Stimulated activated naive CD8-positive, alpha-beta T cell treated with anti-CD3 and anti-CD28 coated beads, Interleukin-15, Interleukin-2, amounts not matched to agents 100 ng/mL and 50 ng/mL, for 24 hours (primary cell): Measurements from ENCODE around the gene PHETA1.
"Not testable (repeated sequence)": the region's sequence is repeated elsewhere in the genome, so short reads cannot be mapped to it uniquely, and the experiment has no call there.

Source experiments
- H3K27ac Mint-ChIP-seq: one replicate; pipeline ENCODE4 v1.8.0; 2021; ENCODE audit warnings: mild to moderate bottlenecking, mixed read lengths
- H3K27me3 Mint-ChIP-seq: one replicate; pipeline ENCODE4 v1.8.0; 2021; ENCODE audit warnings: mixed read lengths
- H3K36me3 Mint-ChIP-seq: one replicate; pipeline ENCODE4 v1.8.0; 2021; ENCODE audit warnings: low read depth, mixed read lengths
- H3K4me1 Mint-ChIP-seq: one replicate; pipeline ENCODE4 v1.8.0; 2021; ENCODE audit warnings: low read depth, mixed read lengths
- H3K4me3 Mint-ChIP-seq: one replicate; pipeline ENCODE4 v1.8.0; 2021; ENCODE audit warnings: mild to moderate bottlenecking, mixed read lengths
- H3K9me3 Mint-ChIP-seq: one replicate; pipeline ENCODE4 v1.8.0; 2021; ENCODE audit warnings: mixed read lengths

PHETA1 gene

GRCh38 chr12:111353026-111353425 lies 15.9 kb downstream of the PHETA1 start:
- Mint-ChIP-seq H3K27me3 (no peaks in the 10 kb centered on the region), H3K36me3 (no peaks in the 10 kb centered on the region), H3K4me1 (peaks cover 5% of the 10 kb centered on the region), H3K27ac (no peak overlapping the region), H3K4me3 (no peak overlapping the region), H3K9me3 (peaks cover 11% of the 10 kb centered on the region)

- Mint-ChIP-seq H3K27ac (no peak overlapping the region), H3K4me3 (no peak overlapping the region), H3K36me3 (no peaks in the 10 kb centered on the region), H3K27me3 (no peaks in the 10 kb centered on the region), H3K9me3 (peaks cover 11% of the 10 kb centered on the region), H3K4me1 (peaks cover 5% of the 10 kb centered on the region)
Observed at GRCh38 chr12:111352296-111352993, 16.4 kb downstream of the PHETA1 start.

GRCh38 chr12:111351026-111351425 lies 17.9 kb downstream of the PHETA1 start:
- Mint-ChIP-seq H3K4me3 (no peak overlapping the region), H3K4me1 (peaks cover 5% of the 10 kb centered on the region), H3K9me3 (peaks cover 11% of the 10 kb centered on the region), H3K27me3 (no peaks in the 10 kb centered on the region), H3K27ac (no peak overlapping the region), H3K36me3 (no peaks in the 10 kb centered on the region)

DNA sequence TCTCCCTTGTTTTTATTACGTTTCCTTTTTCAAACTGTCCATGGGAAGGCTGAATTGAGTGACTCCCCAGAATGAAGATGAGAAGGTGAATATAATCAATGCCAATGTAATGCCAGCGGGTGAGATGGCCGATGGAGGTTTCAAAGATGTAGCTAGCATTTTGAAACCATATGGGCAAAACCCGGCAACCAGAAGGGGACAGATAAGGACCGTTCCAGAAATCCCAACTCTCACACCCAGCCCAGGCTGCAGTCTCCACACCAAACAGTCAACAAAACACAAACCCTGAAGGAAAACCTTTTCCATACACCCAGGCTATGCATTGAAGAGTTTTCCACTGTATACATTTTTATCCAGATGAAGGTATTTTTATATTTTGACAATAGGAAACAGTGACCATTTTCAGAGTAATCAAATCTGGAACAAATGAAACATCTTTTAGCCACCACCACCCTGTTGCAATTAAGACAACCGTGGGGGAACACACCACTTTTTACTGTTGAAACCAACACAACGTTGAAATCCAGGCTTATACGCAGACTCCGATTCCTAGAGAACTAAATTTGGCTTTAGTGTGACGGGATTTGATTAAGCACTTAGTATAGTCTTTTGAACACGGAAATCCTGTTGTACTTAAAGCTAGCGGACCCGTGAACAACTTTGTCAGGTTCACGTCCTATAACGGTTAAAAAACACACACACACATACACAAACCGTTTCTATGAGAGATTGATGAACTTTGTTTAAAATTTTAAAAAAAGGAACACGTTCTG lies 19.0 kb downstream of the PHETA1 start:
- Mint-ChIP-seq H3K27me3 (no peaks in the 10 kb centered on the region), H3K4me1 (peaks cover 5% of the 10 kb centered on the region), H3K9me3 (peaks cover 11% of the 10 kb centered on the region), H3K27ac (no peak overlapping the region), H3K36me3 (no peaks in the 10 kb centered on the region), H3K4me3 (no peak overlapping the region)

DNA sequence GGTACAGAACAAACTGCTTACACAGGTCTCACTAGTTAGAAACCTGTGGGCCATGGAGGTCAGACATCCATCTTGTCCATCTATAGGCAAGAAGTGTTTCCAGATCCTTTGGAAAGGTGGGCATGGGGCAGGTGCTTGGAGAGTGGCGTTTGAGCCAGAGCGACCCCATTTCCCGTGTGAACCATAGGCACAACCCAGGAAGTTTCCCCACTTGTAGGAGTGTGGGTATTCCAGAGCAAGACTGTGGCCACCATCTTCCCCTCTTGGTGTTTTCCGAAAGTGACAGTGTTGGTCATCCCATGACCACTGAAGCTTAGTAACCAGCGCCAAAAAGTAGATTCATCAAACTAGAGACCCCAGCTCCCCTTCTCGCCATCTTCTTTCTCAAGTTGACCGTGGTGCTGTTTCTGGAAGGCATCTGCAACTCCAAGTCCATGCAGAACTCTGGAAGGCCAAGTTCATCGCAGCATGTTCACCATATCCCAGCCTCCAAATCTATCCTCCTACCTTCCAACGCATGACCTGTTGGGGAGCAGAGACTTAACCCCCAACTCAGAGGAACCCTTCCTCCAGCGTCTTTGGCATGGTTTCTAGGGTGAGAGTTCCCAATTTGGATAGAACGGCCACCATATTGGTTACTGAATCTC lies 19.7 kb downstream of the PHETA1 start:
- Mint-ChIP-seq H3K36me3 (no peaks in the 10 kb centered on the region), H3K9me3 (peaks cover 11% of the 10 kb centered on the region), H3K27me3 (no peaks in the 10 kb centered on the region), H3K4me3 (no peak overlapping the region), H3K27ac (no peak overlapping the region), H3K4me1 (peaks cover 5% of the 10 kb centered on the region)

DNA sequence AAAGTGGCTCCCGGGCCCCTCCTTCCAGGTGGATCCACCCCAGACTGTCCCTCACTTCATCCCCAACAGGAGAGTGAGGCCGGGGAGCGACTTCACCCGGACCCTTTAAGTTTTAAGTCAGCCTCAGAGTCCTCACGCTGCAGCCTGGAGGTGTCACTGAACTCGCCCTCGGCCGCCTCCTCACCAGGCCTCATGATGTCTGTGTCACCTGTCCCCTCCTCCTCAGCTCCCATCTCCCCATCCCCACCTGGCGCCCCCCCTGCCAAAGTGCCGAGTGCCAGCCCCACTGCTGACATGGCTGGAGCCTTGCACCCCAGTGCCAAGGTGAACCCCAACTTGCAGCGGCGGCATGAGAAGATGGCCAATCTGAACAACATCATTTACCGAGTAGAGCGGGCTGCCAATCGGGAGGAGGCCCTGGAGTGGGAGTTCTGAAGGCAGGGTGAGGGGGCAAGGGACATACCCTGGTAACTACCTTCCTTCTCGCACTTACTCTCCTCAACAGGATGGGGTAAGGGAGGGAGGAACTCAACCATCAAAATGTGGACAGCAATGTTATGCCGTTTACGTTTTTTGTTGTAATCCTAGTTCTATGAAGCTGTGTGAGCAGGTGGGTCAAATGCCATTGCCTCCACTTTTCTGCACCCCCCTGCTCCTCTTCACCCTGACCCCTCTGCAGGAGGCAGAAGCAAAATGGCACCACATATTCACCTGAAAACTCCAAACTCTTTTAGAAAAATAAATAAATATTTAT lies 20.8 kb downstream of the PHETA1 start:
- H3K4me3 Mint-ChIP-seq: no peak overlapping the region
- H3K27me3 Mint-ChIP-seq: no peaks in the 10 kb centered on the region
- H3K9me3 Mint-ChIP-seq: peaks cover 11% of the 10 kb centered on the region
- H3K4me1 Mint-ChIP-seq: peaks cover 5% of the 10 kb centered on the region
- no peak overlapping the region for H3K27ac Mint-ChIP-seq
- H3K36me3 Mint-ChIP-seq: no peaks in the 10 kb centered on the region

- Mint-ChIP-seq H3K27ac (no peak overlapping the region), H3K4me3 (no peak overlapping the region), H3K27me3 (no peaks in the 10 kb centered on the region), H3K9me3 (peaks cover 7% of the 10 kb centered on the region), H3K4me1 (no peaks in the 10 kb centered on the region), H3K36me3 (no peaks in the 10 kb centered on the region)
Observed at GRCh38 chr12:111344254-111344875, 24.5 kb downstream of the PHETA1 start.

DNA sequence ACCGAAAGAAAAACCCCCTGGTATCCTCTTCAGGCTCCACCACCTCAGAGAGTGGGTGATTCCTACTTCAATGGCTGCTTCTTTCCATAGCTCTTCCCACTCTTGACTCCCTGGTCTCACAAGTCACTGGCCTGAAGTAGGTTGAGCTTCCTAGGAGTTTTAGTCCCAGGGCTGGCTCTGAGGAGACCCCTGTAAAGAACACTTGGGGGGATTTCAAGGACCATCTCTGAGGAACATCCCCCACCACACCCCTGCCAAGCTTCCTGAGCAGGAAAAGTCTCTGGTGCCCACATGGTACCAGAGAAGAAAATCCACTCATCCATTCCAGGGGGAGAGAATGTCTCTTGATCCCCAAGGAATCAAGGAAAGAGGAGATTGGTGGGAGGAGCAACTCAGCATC lies 25.7 kb downstream of the PHETA1 start:
- Mint-ChIP-seq H3K27me3 (no peaks in the 10 kb centered on the region), H3K36me3 (no peaks in the 10 kb centered on the region), H3K4me1 (no peaks in the 10 kb centered on the region), H3K9me3 (no peaks in the 10 kb centered on the region), H3K27ac (no peak overlapping the region), H3K4me3 (no peak overlapping the region)

- Mint-ChIP-seq H3K4me3 (no peak overlapping the region), H3K9me3 (no peaks in the 10 kb centered on the region), H3K4me1 (no peaks in the 10 kb centered on the region), H3K27me3 (no peaks in the 10 kb centered on the region), H3K27ac (no peak overlapping the region), H3K36me3 (no peaks in the 10 kb centered on the region)
Observed at GRCh38 chr12:111342376-111342775, 26.5 kb downstream of the PHETA1 start.

- Mint-ChIP-seq H3K27me3 (no peaks in the 10 kb centered on the region), H3K27ac (no peak overlapping the region), H3K4me1 (no peaks in the 10 kb centered on the region), H3K9me3 (no peaks in the 10 kb centered on the region), H3K36me3 (no peaks in the 10 kb centered on the region), H3K4me3 (no peak overlapping the region)
Observed at GRCh38 chr12:111341426-111342065, 27.3 kb downstream of the PHETA1 start.

- H3K4me3 Mint-ChIP-seq, H3K27ac Mint-ChIP-seq, H3K9me3 Mint-ChIP-seq, H3K4me1 Mint-ChIP-seq, H3K27me3 Mint-ChIP-seq, H3K36me3 Mint-ChIP-seq: not testable (repeated sequence)
Observed at GRCh38 chr12:111340680-111341079, 28.2 kb downstream of the PHETA1 start.

DNA sequence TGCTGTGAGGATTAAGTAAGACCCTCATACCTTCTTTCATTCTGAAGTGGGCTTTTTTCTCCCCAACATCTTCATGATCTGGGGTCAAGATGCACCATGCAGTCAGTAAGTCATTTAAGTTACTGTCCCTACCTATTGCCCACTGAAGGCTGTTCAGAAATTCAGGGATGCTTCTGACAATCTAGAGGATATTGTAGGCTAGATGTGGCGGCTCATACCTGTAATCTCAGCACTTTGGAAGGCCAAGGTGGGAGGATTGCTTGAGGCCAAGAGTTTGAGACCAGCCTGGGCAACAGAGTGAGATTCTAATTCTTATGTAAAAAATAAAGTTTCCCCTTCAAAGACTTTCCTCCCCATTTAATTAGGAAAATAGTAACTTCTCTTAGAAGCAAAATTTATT lies 28.7 kb downstream of the PHETA1 start:
- Mint-ChIP-seq H3K4me1 (no peaks in the 10 kb centered on the region), H3K27me3 (no peaks in the 10 kb centered on the region), H3K27ac (no peak overlapping the region), H3K4me3 (no peak overlapping the region), H3K36me3 (no peaks in the 10 kb centered on the region), H3K9me3 (no peaks in the 10 kb centered on the region)

GRCh38 chr12:111339321-111339938 lies 29.5 kb downstream of the PHETA1 start:
- Mint-ChIP-seq H3K27me3 (no peaks in the 10 kb centered on the region), H3K27ac (no peak overlapping the region), H3K36me3 (no peaks in the 10 kb centered on the region), H3K9me3 (no peaks in the 10 kb centered on the region), H3K4me3 (no peak overlapping the region), H3K4me1 (no peaks in the 10 kb centered on the region)

- Mint-ChIP-seq H3K4me3 (no peak overlapping the region), H3K27ac (no peak overlapping the region), H3K27me3 (peaks cover 3% of the 10 kb centered on the region), H3K4me1 (no peaks in the 10 kb centered on the region), H3K36me3 (no peaks in the 10 kb centered on the region), H3K9me3 (no peaks in the 10 kb centered on the region)
Observed at GRCh38 chr12:111338096-111338495, 30.8 kb downstream of the PHETA1 start.
